ENCODE measurements around the gene RBPJ. TPM values are rescaled to one million over a fixed set of nuclear protein-coding genes. Genes with fewer than 3 reads are reported as not detected.

Gene RBPJ
- total and polyA plus RNA-seq, 11 donors, result 21.9 to 84.3 (median 37.5) TPM

DNA sequence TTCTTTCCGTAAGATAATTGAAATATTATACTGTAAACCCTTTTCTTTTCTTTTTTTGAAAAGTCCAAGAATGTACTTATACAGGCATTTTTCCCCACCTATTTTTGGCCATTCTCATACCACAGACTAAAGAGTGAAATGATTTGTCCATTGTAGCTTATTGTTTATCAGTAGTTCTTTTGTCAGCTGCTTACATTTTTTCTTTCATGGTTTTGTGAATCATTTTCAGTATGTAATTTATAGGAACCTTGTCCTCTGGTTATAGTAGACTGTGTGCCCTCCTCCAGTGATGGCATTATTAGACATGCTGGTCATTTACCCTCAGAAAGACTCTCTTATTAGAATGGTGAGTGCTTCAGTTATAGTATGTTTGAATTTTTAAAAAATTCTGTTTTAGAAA lies 112.7 kb downstream of the RBPJ start:
- peaks cover 0 to 11% (median 0%) of the 10 kb centered on the region in 12 donors for H3K4me1 ChIP-seq
- no peak overlapping the region for H3K4me3 ChIP-seq
- no peaks in the 10 kb centered on the region for H3K9me3 ChIP-seq
- ATAC-seq (no peak), DNase-seq (no peak)
- TF ChIP-seq POLR2A (IDR thresholded peaks at IDR 0.05) (no peak), CTCF (IDR thresholded peaks at IDR 0.05) (no peak)
- H3K27me3 ChIP-seq, result no peaks in the 10 kb centered on the region
- H3K27ac ChIP-seq, result no peak overlapping the region
- intact Hi-C loops (cut with DNase I), result no loop called here
- WGBS, 4 donors, result 89 to 96% (median 93%) methylated on average over 1 of the region's 1 CpG
- H3K36me3 ChIP-seq, result peaks cover 0 to 81% (median 53%) of the 10 kb centered on the region in 9 donors

- Histone ChIP-seq H3K27ac (no peak overlapping the region), H3K36me3 (peaks cover 0 to 77% (median 47%) of the 10 kb centered on the region in 9 donors), H3K9me3 (no peaks in the 10 kb centered on the region), H3K4me3 (no peak overlapping the region), H3K4me1 (peaks cover 0 to 11% (median 0%) of the 10 kb centered on the region in 12 donors), H3K27me3 (no peaks in the 10 kb centered on the region)
- no peak for DNase-seq
- peak in 1 of 4 donors; percentile 54 for ATAC-seq
- WGBS, 4 donors, result 59 to 76% (median 72%) methylated on average over 2 of the region's 2 CpGs
- intact Hi-C loops (cut with DNase I), result no loop called here
- TF ChIP-seq CTCF (IDR thresholded peaks at IDR 0.05), result no peak
- no peak for TF ChIP-seq POLR2A (IDR thresholded peaks at IDR 0.05)
Measured at GRCh38 chr4:26434030-26434639, 113.3 kb downstream of the RBPJ start.

GRCh38 chr4:26441102-26441501 lies 120.3 kb downstream of the RBPJ start:
- Histone ChIP-seq H3K4me3 (no peak overlapping the region), H3K36me3 (peaks cover 0 to 24% (median 4%) of the 10 kb centered on the region in 9 donors), H3K27ac (no peak overlapping the region), H3K27me3 (no peaks in the 10 kb centered on the region), H3K4me1 (peaks cover 0 to 10% (median 0%) of the 10 kb centered on the region in 12 donors), H3K9me3 (peaks cover 0 to 8% (median 0%) of the 10 kb centered on the region in 12 donors)
- DNase-seq, result no peak
- TF ChIP-seq POLR2A (IDR thresholded peaks at IDR 0.05) (no peak), CTCF (IDR thresholded peaks at IDR 0.05) (no peak)
- ATAC-seq, result peak in 2 of 4 donors; percentile 23 to 47
- intact Hi-C loops (cut with DNase I), result no loop called here
- whole genome bisulfite sequencing, 4 donors, result 62 to 70% (median 65%) methylated on average over 7 of the region's 7 CpGs

DNA sequence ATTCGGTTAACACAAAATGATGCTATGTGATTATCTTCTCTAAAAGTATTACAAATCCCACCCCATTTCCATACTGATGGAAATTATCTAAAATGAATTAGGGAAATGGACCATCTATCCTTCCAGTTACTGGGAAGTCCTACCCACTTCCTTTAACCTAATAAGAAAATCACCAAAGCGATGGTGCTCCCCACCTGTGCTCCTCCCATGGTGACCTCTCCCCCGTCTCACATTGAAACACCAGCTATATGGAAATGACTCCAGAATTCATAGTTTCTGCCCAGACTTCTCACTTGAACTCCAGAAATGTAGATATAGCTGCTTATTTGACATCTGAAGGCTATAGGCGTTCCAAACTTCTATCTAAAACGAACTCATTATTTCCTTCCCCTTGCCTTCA lies 121.0 kb downstream of the RBPJ start:
- intact Hi-C loops (cut with DNase I), result no loop called here
- 95 to 98% (median 97%) methylated on average over 5 of the region's 5 CpGs for WGBS, 4 donors
- Histone ChIP-seq H3K36me3 (peaks cover 0 to 17% (median 0%) of the 10 kb centered on the region in 9 donors), H3K9me3 (peaks cover 0 to 8% (median 0%) of the 10 kb centered on the region in 12 donors), H3K4me1 (peaks cover 0 to 10% (median 0%) of the 10 kb centered on the region in 12 donors), H3K4me3 (no peak overlapping the region), H3K27ac (no peak overlapping the region), H3K27me3 (no peaks in the 10 kb centered on the region)
- DNase-seq (no peak), ATAC-seq (no peak)
- TF ChIP-seq CTCF (IDR thresholded peaks at IDR 0.05) (no peak), POLR2A (IDR thresholded peaks at IDR 0.05) (no peak)
